H9 (cell line): ENCODE measurements around the gene RNF141. TPM values are rescaled to one million over a fixed set of nuclear protein-coding genes. Genes with fewer than 3 reads are reported as not detected.

Source experiments
- DNase-seq: peaks from one replicate; pipeline ENCODE4 v3.0.0-alpha.2; 2017
- H2AFZ ChIP-seq: one replicate; pipeline ENCODE4 v1.6.1; 2013; ENCODE audit warnings: mild to moderate bottlenecking, low read length, control low read depth, moderate library complexity
- H2AK5ac ChIP-seq: 2 replicates; pipeline ENCODE4 v1.6.1; 2013; ENCODE audit warnings: low read length, control low read depth, mixed read lengths; ENCODE audit not compliant: insufficient read length
- H2BK120ac ChIP-seq: one replicate; pipeline ENCODE4 v1.6.1; 2013; ENCODE audit warnings: low read depth, mild to moderate bottlenecking, low read length, control low read depth, inconsistent platforms; ENCODE audit not compliant: poor library complexity, severe bottlenecking
- H2BK12ac ChIP-seq: 2 replicates; pipeline ENCODE4 v1.6.1; 2013; ENCODE audit warnings: low read length, control low read depth, mixed read lengths, low read depth; ENCODE audit not compliant: insufficient read length
- H2BK15ac ChIP-seq: 2 replicates; pipeline ENCODE4 v1.6.1; 2013; ENCODE audit warnings: low read depth, low read length, control low read depth
- H2BK20ac ChIP-seq: one replicate; pipeline ENCODE4 v1.6.1; 2013; ENCODE audit warnings: low read depth, mild to moderate bottlenecking, low read length, control low read depth, inconsistent platforms; ENCODE audit not compliant: poor library complexity, severe bottlenecking
- H2BK5ac ChIP-seq: 2 replicates; pipeline ENCODE4 v1.6.1; 2013; ENCODE audit warnings: low read length, control low read depth, mixed read lengths; ENCODE audit not compliant: insufficient read length
- H3K14ac ChIP-seq: 2 replicates; pipeline ENCODE4 v1.6.1; 2013; ENCODE audit warnings: low read length, control low read depth; ENCODE audit not compliant: insufficient read depth
- H3K18ac ChIP-seq: 2 replicates; pipeline ENCODE4 v1.6.1; 2013; ENCODE audit warnings: low read depth, mild to moderate bottlenecking, mixed read lengths, low read length, control low read depth; ENCODE audit not compliant: insufficient read length
- H3K23ac ChIP-seq: 2 replicates; pipeline ENCODE4 v1.6.1; 2013; ENCODE audit warnings: low read length, control low read depth, mixed read lengths, low read depth; ENCODE audit not compliant: insufficient read length
- H3K23me2 ChIP-seq: 2 replicates; pipeline ENCODE4 v1.6.1; 2013; ENCODE audit warnings: low read depth, mild to moderate bottlenecking, mixed read lengths, low read length, control low read depth; ENCODE audit not compliant: insufficient read length, poor library complexity, severe bottlenecking
- H3K27ac ChIP-seq: 2 replicates; pipeline ENCODE4 v1.5.1; 2013; ENCODE audit warnings: low read length, control low read depth, mixed read lengths, low read depth; ENCODE audit not compliant: insufficient read length
- H3K27me3 ChIP-seq: 2 replicates; pipeline ENCODE4 v1.6.1; 2013; ENCODE audit warnings: low read length, control low read depth, inconsistent platforms; ENCODE audit not compliant: insufficient read depth
- H3K4ac ChIP-seq: 2 replicates; pipeline ENCODE4 v1.6.1; 2013; ENCODE audit warnings: low read depth, mild to moderate bottlenecking, control low read depth, inconsistent platforms, low read length, moderate library complexity
- H3K4me1 ChIP-seq: 2 replicates; pipeline ENCODE4 v1.6.1; 2013; ENCODE audit warnings: low read length, control low read depth, inconsistent platforms; ENCODE audit not compliant: insufficient read depth
- H3K4me2 ChIP-seq: 2 replicates; pipeline ENCODE4 v1.6.1; 2013; ENCODE audit warnings: low read length, control low read depth, mixed read lengths; ENCODE audit not compliant: insufficient read length, insufficient read depth
- H3K56ac ChIP-seq: 2 replicates; pipeline ENCODE4 v1.6.1; 2013; ENCODE audit warnings: low read depth, mild to moderate bottlenecking, mixed read lengths, low read length, control low read depth; ENCODE audit not compliant: insufficient read length
- H3K79me1 ChIP-seq: 2 replicates; pipeline ENCODE4 v1.6.1; 2013; ENCODE audit warnings: low read depth, mild to moderate bottlenecking, moderate library complexity, low read length, control low read depth, inconsistent platforms; ENCODE audit not compliant: insufficient read depth, poor library complexity, severe bottlenecking
- H3K79me2 ChIP-seq: 2 replicates; pipeline ENCODE4 v1.6.1; 2013; ENCODE audit warnings: low read length, control low read depth, inconsistent platforms; ENCODE audit not compliant: insufficient read depth
- H3K9ac ChIP-seq: 2 replicates; pipeline ENCODE4 v1.6.1; 2013; ENCODE audit warnings: low read length, control low read depth, mixed read lengths; ENCODE audit not compliant: insufficient read length; ENCODE audit errors: extremely low read depth
- H3K9me3 ChIP-seq: one replicate; pipeline ENCODE4 v1.6.1; 2013; ENCODE audit warnings: low read depth, low read length, inconsistent platforms; ENCODE audit not compliant: control insufficient read depth
- H3T11ph ChIP-seq: one replicate; pipeline ENCODE4 v1.6.1; 2013; ENCODE audit warnings: mild to moderate bottlenecking, low read length, control low read depth, inconsistent platforms
- H4K20me1 ChIP-seq: one replicate; pipeline ENCODE4 v1.6.1; 2013; ENCODE audit not compliant: control insufficient read depth, insufficient read length, insufficient read depth
- H4K5ac ChIP-seq: 2 replicates; pipeline ENCODE4 v1.6.1; 2013; ENCODE audit warnings: low read depth, mild to moderate bottlenecking, mixed read lengths, low read length, control low read depth; ENCODE audit not compliant: insufficient read length
- H4K8ac ChIP-seq: replicated peaks from 2 replicates; pipeline ENCODE4 v1.6.1; 2013; ENCODE audit warnings: low read length, control low read depth, mixed read lengths, low read depth; ENCODE audit not compliant: insufficient read length
- H4K91ac ChIP-seq: 2 replicates; pipeline ENCODE4 v1.6.1; 2013; ENCODE audit warnings: low read depth, mild to moderate bottlenecking, moderate library complexity, mixed read lengths, low read length, control low read depth; ENCODE audit not compliant: insufficient read length
- H3K27ac Mint-ChIP-seq, 3 experiments: 2 replicates in 2 of 3; 3 replicates in 1 of 3; pipeline ENCODE4 v1.8.0; 2020 to 2021; ENCODE audit warnings: mixed read lengths in 3 of 3, mild to moderate bottlenecking in 1 of 3, moderate library complexity in 1 of 3
- H3K27me3 Mint-ChIP-seq: 2 replicates; pipeline ENCODE4 v1.8.0; 2021; ENCODE audit warnings: low read depth, mild to moderate bottlenecking, moderate library complexity, mixed read lengths
- H3K36me3 Mint-ChIP-seq, 3 experiments: 2 replicates in 2 of 3; 3 replicates in 1 of 3; pipeline ENCODE4 v1.8.0; 2020 to 2021; ENCODE audit warnings: low read depth in 3 of 3, mixed read lengths in 3 of 3; ENCODE audit not compliant: insufficient read depth in 1 of 3
- H3K4me1 Mint-ChIP-seq, 2 experiments: 2 replicates each; pipeline ENCODE4 v1.8.0; 2020; ENCODE audit warnings: mixed read lengths in 2 of 2
- H3K4me3 Mint-ChIP-seq, 2 experiments: 2 replicates in 1 of 2; 3 replicates in 1 of 2; pipeline ENCODE4 v1.8.0; 2020 to 2021; ENCODE audit warnings: mild to moderate bottlenecking in 2 of 2, mixed read lengths in 2 of 2, moderate library complexity in 1 of 2
- H3K9me3 Mint-ChIP-seq, 2 experiments: 2 replicates in 1 of 2; 3 replicates in 1 of 2; pipeline ENCODE4 v1.8.0; 2020; ENCODE audit warnings: mild to moderate bottlenecking in 2 of 2, mixed read lengths in 2 of 2, moderate library complexity in 1 of 2
- WGBS: extraction: QIAGEN DNeasy Blood & Tissue Kit; methylation state at CpG from one replicate; pipeline ENCODE4 v1.1.7; 2013; ENCODE audit warnings: missing lambda C conversion rate, low lambda C conversion rate, mixed read lengths; ENCODE audit not compliant: insufficient read length; ENCODE audit errors: extremely low coverage; 5-methylcytosine and 5-hydroxymethylcytosine counted together
- total RNA-seq: library from RNA; stranded (reverse); gene quantifications from 2 replicates; pipeline ENCODE4 v1.2.1, GENCODE V29; 2021
- TF ChIP-seq, protein P1 (sequence below): fragments of 200-600 bp; sonication (generic); conservative IDR thresholded peaks from 3 replicates; pipeline ENCODE4 v1.8.0; 2021; ENCODE audit warnings: antibody characterized with exemption, mild to moderate bottlenecking

Gene RNF141
- total RNA-seq, 1 experiment from 2014 or later: 24.7 TPM

DNA sequence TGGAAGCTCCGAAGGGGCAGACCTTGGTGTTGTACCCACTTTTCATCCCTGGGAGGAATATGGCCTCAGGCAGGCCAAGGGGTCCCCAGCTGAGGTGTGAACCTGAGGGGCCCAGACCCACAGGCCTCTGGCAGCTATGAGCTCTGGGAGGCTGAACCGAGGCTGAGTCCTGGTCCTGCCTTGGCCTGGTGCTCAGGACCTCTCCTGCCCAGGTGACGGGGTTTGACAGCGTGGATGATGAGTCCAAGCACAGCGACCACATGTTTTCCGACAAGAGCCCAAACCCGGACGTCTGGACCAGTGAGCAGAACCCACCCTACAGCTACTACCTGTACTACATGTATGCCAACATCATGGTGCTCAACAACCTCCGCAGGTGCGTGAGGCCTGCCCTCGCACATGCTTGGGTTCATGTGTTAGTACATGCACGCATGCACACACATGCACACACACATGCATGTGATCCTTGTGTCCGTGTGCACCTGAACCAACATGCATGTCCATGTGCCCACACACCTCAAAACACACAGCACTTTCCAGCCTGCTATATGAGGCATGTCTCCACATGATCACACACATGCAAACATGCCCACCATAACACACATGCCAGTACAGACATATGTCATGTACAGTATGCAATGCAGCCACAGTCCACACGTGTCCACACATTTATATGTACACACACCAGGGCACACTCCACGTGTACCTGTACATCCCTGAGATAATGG, 40.9 kb downstream of the RNF141 start:
- H3K27ac Mint-ChIP-seq: peak overlapping the region in 1 of 3 experiments; percentile 49; a peak in 1 of 7 replicates
- Histone ChIP-seq H2BK20ac (no peak overlapping the region), H2BK15ac (no peak overlapping the region), H2BK120ac (no peak overlapping the region), H3K14ac (no peak overlapping the region), H3T11ph (no peak overlapping the region), H4K8ac (peak overlapping the region; percentile 25), H3K79me2 (no peaks in the 10 kb centered on the region), H2BK5ac (no peak overlapping the region), H3K23ac (no peak overlapping the region), H4K5ac (no peak overlapping the region), H2AK5ac (no peak overlapping the region), H3K4me2 (no peak overlapping the region), H3K4ac (no peak overlapping the region), H2AFZ (no peak overlapping the region), H3K18ac (no peak overlapping the region), H3K4me1 (0 out of 2 replicates have a peak, but pooled peaks cover 2% of the 10 kb centered on the region), H3K27me3 (no peaks in the 10 kb centered on the region), H3K9ac (no peak overlapping the region), H3K9me3 (no peaks in the 10 kb centered on the region), H2BK12ac (no peak overlapping the region), H3K27ac (no peak overlapping the region), H4K20me1 (no peaks in the 10 kb centered on the region), H3K56ac (no peak overlapping the region), H4K91ac (no peak overlapping the region), H3K23me2 (no peaks in the 10 kb centered on the region), H3K79me1 (no peaks in the 10 kb centered on the region)
- H3K4me1 Mint-ChIP-seq: peaks cover 8 to 24% of the 10 kb centered on the region in 2 experiments
- H3K4me3 Mint-ChIP-seq: no peak overlapping the region; a peak in 1 of 5 replicates
- WGBS: no CpG with 5 or more reads among the region's 15 CpGs
- DNase-seq: no peak
- no peaks in the 10 kb centered on the region for H3K9me3 Mint-ChIP-seq
- H3K36me3 Mint-ChIP-seq: peaks cover 5 to 12% (median 6%) of the 10 kb centered on the region in 3 experiments; a peak in 6 of 7 replicates
- no peaks in the 10 kb centered on the region for H3K27me3 Mint-ChIP-seq
- TF ChIP-seq, protein P1, sequence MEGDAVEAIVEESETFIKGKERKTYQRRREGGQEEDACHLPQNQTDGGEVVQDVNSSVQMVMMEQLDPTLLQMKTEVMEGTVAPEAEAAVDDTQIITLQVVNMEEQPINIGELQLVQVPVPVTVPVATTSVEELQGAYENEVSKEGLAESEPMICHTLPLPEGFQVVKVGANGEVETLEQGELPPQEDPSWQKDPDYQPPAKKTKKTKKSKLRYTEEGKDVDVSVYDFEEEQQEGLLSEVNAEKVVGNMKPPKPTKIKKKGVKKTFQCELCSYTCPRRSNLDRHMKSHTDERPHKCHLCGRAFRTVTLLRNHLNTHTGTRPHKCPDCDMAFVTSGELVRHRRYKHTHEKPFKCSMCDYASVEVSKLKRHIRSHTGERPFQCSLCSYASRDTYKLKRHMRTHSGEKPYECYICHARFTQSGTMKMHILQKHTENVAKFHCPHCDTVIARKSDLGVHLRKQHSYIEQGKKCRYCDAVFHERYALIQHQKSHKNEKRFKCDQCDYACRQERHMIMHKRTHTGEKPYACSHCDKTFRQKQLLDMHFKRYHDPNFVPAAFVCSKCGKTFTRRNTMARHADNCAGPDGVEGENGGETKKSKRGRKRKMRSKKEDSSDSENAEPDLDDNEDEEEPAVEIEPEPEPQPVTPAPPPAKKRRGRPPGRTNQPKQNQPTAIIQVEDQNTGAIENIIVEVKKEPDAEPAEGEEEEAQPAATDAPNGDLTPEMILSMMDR: no peak
